GM18517 (cell line): ENCODE data around the gene PTPRM.

Experiments used
- ATAC-seq: cut with Tn5 transposase; IDR thresholded peaks from one replicate; pipeline ENCODE4 v1.9.1; 2021; ENCODE audit warnings: mild to moderate bottlenecking, moderate library complexity; ENCODE audit not compliant: unreplicated experiment

The PTPRM gene

DNA sequence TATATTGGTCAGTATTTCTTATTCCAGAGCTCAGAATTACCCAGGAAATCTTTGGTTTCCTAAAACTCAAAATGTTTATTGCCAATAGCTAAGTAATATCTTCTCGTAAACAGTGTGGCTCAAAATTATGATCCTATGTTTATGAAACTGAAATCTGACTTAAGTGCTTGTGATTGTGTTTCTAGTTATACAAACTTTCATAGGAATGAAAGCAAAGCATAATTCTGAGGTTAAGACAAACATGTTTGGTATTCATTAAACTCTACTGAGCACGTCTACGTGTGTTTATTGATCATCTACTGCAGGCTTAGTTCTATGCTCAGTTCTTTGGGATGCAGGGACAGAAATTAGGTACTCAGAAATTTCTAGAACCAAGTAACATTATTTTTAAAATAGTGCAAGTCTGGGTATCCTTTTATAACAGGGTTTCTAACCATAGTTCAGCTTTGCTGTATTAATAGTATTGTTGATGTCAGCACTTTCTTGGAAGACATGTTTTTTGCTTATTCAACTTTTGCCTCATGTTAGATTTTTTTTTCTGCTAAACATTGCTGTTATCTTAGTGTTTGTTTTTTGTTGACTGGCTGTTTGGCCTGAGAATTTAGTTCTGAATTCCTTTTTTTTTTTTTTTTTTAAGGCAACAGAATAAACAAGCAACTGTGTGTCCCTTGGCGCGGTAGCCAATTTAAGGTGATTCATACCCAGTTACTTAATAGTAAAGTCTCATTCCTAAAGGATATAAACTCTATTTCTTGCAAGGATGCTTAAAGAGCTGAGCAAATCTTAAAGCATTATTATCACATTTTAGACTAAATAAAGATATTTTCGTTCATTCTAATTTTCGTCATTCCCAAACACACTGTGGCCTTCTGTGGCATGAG lies 31.3 kb downstream of the PTPRM start:
- ATAC-seq = no peak

DNA sequence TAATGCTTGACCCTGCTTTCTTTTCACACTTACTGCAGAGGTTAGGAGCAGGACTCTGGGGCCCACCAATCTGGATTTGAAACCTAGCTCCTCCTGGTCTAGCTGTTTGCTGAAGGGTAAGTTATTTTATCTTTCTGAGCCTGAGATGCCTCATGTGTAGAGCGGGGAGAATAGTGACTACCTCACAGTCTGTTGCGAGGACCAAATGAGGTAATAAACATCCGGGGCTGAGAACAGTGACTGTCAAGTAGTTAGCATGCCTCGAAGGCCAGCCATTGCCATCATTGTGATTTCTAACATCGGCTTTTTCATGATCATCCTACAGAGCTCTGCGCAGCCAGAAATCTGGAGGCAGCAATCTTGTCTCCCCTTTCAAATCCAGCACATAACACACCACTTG lies 32.9 kb downstream of the PTPRM start:
- no peak for ATAC-seq

DNA sequence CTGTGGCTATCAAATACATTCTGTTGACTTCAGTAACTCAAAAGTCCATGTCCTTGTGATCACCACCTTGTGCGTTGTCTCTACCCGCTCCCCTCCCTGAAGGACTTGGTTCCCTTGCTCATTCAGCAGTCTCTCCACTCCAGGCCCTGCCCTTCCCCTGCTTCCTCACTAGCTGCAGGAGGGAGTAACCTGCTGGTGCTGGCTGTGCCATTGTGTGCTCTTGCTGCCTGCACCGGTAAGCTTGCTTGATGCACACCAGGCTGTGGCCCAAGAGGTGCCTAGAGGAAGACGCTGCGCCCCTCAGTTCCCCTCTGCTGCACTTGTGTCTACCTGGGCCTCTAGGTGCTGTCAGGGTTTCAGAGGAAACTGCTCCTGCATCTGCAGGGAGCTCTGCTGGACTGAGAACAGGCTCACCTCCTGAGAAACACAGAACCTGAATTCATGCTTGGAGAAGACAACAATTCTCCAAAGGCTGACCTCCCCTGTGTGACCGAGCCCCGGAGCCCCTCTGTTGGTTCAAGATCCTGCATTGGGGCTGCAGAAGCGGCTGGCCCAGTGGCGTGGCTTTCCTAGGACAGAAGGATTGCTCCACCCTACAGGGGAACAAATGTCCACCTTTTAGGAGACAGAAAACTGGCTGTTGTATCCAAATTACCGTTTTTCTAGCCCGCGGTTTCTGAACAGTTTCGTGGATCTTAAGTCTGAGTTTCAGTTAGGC lies 33.6 kb downstream of the PTPRM start:
- ATAC-seq = no peak

DNA sequence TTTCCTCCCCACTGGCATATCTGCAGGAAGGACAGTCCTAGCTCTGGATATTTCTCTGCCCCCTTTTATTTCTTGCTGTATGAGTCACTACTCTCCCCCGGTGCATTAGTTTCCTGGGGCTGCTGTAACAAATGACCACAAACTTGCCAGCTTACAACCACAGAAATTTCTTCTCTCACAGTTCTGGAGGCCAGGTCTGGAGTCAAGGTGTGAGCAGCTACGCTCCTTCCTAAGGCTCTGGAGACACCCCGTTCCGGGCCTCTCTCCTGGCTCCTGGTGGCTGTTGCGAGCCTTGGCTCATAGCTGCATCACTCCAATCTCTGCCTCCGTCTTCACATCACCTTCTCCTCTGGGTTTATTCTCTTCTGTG lies 34.1 kb downstream of the PTPRM start:
- ATAC-seq = no peak

DNA sequence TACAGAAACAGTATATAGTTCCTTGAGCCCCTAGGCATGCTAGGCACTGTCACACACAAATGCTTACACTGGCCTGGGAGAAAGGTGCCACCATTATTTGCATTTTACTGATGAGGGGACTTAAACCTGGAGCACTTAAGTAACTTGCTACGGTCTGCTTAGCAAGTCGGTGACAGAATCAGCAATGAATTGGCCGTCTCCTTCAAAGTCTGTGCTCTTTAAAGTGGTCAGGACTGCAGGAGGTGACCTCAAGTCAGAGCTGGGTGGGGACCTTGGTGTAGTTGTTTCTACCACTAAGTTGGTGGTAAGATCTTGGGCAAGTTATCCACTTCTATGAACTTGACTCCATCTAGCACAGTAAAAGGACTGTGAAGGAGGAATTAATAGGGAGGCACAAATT lies 34.8 kb downstream of the PTPRM start:
- no peak for ATAC-seq

DNA sequence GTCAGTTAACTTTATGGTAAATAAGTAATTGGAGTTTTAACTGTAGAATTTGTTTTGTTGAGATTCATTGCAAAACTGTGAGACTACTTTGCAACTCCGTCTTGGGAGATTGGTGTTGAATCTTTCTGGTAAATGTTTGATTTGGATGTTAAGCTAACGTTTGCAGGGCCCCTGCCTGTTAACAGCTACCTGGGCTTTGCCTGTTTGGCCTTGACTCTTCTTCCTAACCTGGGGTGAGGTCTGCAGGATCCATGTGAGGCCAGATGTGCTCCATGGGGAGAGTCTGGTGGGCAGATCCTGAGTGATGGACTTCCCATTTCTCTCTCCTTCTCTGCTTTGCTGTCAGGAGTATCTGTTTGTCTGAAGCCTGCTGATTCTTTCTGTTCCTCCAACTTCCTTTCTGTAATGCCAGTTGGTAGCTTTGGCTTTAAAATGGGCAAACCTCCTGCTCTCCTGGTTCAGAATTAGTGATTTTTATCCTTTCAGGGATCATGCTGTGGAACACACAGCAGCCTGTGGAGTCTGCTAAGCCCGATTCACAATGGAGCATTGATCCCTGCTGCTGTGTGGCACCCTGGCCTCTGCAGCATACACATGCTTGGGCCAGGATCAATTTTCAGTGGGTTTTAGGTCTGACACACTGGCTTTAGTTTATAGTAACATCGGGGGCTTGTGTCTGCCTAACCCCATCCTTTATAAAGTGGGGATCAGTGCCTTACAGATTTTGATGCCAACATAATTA lies 36.3 kb downstream of the PTPRM start:
- no peak for ATAC-seq

DNA sequence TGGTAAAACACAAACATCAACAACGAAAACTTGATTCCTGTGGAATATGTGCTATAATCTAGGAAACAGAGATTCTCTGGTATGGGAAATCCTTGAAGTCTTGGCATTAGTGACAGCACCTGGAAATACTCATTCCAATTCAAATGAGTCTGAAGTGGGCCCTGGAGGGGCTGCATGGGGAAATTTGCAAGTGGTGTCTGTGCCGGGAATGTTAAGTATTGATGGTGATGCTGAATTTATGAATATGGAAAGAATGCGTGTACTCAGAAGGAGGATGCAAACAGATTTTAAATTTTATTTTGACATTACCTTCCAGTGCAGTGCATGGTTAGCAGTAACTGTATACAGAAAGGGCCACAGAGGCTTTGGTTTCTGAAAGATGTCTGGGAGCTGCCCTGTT lies 37.2 kb downstream of the PTPRM start:
- ATAC-seq = no peak

DNA sequence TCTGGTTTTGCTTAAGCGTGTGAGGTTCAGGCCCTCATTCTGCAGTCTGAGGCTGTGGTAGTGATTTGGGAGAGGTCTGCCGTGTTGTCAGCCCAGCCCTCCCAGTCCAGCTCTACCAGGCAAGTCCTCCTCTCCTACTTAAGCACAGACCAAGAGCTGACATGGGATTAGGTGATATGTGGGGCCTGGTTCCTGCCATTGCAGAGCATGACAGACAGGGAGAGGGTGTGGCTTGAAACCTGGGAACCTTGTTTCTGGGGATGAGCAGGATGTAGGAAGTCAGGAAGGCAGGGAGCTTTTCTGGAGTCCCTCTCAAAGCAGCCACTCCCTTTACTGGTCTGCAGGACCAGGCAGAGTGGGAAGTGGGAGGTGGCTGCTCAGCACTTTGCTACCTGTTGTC lies 38.6 kb downstream of the PTPRM start:
- ATAC-seq = no peak

DNA sequence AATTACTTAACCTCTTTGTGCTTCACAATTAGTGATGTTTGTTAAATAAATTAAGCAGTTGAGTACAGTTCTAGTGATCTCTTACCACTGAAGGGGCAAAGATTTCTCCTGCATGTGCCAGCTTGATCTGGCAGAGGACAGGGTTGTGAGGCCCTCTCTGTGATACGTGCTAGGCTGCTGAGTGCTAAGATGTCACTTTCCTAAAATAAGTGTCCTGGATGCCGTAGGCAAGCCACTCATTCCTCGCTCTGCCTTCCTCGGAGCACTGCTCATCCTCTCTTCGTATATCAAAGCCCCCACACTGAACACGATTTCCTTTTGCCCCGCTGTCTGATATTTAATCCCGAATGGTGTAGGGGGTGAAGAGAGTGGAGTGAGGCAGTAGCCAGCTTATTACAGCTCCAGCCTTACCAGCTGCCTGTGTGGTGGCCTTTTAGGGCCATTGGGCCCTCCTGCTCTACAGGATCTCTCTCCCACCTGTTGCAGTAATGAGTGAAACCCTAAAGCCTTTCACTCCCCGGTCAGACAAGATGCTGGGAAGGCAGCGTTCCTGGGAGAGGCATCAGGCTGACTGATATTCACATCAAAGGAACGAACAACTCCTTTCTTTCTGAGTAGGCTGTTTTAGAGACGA lies 40.5 kb downstream of the PTPRM start:
- ATAC-seq = no peak

DNA sequence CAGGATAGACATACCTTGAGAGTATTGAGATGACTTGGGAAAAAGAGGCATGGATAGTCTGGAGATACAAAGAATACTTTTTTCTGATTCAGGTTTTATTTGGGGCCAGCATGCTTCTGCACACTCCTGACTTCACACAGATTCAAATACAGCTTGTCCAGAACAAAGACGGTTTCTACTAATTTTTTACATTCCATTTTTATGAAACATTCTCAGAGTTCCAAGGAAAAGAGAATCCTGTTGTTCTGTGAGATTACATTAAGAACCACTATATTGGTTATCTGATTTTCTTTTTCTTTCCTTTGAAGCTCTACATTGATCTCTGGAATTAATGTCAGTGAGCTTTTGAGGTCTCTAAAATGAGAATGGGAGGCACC lies 41.0 kb downstream of the PTPRM start:
- no peak for ATAC-seq

DNA sequence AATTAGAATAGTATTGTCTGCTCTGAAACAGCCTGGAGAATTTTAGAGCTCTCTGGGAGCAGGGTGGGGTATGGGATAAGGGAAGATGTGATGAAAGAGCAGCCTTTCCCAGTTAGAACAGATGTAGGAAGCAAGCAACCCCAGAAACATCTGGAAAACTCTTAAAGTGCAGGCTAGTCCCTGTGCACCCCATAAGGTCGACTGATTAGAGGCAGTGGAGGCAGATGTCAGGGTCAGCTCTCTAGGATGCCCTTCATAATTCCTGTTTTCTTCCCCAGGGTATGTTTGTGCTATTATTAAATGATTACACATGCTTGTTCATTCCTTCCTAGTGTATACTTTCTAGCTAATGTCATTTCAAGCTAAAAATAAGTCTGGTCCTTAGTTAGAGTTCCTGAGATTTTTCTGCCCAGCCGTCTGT lies 41.7 kb downstream of the PTPRM start:
- ATAC-seq = no peak

DNA sequence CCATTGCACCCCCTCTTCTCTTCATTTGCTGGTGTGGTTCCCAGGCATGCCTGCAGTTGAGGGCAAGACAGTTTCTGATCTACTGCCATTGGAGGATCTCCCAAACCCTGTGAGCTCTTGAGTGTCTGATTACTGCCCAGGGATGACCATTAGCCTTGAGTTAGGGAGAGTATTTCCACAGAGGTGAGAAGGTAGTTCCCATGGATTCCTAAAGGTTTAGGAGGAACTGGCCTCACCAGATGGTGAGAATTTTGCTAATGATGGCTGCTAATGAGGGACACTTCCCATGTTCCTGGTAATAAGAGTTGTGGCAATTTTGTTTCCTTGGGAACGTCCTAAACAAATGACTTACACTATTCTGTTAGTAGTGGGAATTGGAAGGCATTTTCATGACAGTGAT lies 42.5 kb downstream of the PTPRM start:
- ATAC-seq = no peak

DNA sequence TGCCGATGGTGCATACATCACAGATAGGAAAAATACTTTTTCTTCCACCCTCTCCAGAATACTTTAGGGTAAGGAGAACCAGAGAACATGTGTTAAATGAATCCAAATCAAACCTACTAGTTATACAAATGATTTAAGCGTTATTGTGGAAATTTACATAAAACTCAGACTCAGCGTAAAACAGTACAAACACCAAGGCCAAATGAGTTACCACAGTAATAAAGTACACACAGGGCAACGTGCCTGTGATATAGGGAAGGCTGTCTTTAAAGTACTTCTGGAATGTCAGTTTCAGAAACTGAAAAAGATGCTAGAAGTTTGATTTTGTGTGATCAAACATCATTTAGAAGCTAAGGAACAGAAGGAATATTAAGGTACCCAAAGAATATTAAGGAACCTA lies 46.9 kb downstream of the PTPRM start:
- no peak for ATAC-seq

DNA sequence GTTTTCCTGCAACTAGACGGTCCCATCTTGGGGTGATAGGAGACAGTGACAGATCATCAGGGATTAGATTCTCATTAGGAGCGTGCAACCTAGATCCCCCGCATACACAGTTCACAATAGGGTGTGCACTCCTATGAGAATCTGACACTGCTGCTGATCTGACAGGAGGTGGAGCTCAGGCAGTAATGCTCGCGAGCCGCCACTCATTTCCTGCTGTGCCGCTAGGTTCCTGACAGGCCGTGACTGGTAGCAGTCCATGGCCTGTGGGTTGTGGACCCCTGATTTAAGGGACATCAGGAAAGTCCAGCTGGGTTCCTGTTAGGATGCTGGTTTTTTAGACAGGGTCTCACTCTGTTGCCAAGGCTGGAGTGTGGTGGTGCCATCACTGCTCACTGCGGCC lies 48.7 kb downstream of the PTPRM start:
- no peak for ATAC-seq

DNA sequence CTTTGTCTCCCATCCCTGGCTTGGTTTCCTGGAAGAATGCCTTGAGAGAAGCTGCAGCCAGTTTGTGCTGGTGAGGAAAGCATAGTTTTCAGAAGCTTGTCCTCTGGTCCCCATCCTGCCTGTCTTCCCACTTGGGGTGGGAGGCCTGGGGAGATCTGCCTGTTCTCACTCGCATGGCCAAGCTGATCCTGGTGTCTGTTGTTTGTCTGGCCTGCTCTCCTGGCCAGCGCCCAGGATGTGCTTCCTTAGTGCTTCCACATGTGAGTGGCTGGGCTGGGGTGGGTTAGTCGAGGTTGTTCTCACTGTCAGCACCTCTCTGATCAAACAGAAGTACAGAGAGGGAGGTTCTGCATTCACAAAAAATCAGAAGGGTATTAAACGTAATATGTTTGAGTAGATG lies 49.5 kb downstream of the PTPRM start:
- ATAC-seq = no peak

DNA sequence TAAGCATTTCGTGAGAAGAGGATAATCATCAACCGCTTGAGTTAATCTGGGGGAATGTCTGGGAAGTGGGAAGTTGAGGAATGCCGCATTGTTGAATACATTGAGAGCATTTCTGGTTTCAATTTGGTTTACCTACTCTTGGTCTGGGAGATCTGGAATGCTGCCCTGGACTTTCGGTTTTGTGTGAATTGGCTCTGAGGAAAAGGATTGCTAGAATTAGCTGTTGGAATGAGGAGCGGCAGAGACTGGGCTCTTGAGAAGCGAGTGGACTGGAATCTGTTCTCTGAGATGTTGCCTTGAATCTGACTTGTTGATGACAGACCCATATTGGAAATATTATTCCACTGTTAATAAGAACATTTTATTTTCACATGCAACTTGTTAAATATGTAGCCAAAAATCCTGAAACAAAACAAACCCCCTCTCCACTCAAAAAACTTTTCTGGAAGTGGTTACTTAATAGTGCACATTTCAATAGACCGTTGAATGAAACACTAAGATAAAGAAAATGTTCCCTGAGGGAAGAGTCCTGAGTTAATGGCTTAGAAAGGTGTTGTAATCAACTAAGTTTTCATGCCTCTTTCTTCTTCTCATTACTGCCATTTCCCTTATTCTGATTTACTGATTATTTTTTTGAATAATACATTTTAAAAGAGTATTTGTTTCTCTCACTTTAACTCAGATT lies 50.8 kb downstream of the PTPRM start:
- no peak for ATAC-seq

DNA sequence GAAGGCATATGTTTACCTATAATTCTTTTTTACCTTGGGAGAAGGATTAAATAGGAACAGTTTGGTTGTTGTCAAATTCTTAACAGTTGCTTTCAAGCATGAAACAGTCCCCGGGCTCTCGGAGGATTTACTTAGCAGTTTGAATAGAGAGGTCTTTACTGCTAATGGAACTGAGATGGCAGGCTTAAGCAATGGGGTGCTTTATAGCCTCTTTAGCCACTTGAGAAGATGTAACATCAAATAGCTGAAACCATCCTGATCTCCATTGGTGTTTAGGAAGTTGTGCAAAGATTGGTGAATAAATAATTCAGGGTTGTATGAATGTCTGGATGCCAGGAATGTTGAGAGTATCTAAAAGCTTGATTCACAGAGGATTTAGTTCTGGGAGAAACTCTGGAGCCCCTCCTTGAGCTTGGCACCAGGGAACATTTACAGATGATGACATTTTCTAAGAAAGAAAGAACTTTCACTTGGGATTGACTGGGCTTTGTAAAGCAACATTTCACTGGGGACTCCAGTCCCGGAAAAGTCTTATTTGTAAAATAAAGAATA lies 51.9 kb downstream of the PTPRM start:
- ATAC-seq = no peak

DNA sequence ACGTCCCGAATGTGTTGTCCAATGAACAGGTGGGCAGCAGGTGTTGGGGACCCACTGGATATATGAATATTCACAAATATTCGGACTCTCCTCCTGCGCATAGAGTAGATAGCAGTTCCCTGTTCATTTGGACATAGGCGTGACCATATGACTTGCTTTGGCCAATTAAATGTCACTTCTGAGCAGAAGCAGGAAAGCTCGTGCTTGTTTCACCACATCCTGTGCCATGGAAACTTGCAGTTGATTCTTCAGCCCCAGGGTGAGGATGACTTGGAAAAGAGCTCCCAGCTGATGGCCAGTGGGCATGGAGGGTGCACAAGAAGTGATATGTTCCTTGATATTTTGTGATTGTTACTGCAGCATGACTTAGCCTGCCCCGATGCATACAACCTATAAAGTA lies 52.6 kb downstream of the PTPRM start:
- no peak for ATAC-seq

DNA sequence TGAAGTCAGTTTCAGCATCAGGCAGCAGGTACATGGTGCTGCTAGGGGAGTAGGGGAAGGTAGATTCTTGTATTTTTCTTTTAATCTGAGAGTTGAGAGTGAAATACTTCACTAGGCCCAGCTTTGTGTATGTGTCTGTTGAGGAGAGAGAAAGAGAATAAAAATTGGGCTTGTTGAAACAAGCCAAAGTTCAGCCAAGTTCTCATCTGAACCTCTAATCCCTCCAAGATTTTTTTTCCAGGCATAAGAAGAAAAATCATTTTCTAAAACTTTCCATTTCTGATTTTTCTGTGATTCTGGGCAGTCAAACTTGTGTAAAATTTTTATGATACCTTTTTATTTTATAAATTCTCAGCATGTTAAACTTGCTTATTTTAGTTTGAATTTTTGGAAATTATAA lies 55.6 kb downstream of the PTPRM start:
- no peak for ATAC-seq

DNA sequence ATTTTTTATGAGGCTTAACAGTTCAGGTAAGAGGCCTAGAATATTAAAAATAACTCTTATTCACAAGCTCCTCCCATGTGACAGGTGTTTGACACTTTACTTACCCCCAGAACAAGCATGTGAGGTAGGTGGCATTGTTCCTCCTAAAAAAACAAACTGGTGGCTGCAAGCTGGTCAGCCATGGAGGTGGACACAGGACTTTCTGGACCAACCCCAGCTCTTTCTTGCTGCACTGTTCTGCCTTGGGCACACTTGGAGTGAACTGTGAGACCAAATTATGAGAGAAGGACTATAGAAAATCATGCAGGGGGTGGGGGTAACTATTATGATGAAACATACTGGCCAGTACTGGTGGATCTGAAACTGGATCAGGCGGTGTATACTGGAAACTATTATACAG lies 56.6 kb downstream of the PTPRM start:
- ATAC-seq = no peak

DNA sequence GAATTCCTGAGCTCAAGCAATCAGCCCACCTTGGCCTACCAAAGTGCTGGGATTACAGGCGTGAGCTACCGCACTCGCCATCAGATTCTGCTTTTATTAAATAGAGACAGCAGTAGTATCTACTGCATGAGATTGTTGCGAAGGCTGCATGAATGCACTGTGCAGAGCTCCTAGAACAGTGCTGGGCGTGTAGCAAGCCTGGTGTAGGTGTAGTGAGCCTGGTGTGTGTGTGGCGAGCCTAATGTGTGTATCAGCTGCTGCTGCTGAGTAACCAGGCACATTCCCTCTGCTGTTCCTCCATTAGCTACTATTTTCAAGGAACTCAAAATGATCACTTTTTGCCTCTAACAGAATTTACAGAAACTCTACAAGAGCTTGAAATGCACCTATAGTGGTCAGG lies 57.6 kb downstream of the PTPRM start:
- ATAC-seq = no peak
